ENCODE results near the gene FHIT.

Gene FHIT

DNA sequence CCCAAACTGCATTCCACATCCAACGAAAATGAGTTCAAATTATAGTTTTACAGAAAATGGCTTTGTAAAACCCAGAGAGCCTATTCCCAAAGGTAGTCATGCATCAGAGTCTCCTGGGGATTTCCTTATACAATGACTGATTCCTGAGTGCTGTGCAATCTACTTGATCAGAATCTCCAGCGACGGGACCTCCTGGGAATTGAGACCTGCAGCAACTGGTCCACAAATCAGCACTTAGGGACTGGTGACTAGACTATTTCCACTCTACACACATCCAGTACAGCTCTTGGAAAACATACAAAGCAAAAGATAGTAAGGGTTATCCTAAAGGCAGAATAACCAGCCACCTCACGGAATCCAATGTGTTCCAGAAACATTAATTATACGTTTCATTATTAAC lies 1330.4 kb downstream of the FHIT start:
- DNase-seq (ENCODE audit: low read depth in 1 of 2, low spot score in 1 of 2): no peak

DNA sequence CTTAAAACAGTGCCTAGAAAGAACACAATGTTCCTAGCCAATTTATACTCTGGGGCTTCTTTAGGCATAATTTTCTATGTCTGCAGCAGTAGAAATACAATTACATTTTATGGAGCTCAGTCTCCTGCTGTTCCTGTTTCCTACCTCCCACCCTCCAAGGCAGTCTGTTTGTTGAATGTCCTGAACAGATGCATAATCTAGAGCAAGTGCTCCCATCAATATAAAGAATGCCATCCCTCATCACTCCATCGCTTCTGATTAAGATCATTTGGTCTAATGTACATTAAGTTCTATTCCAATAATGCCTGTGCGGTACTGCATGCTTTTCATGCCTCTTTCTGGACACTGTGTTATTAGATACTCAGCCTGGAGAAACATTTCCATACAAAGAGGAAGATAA lies 1331.7 kb downstream of the FHIT start:
- no peak for DNase-seq (ENCODE audit: low read depth in 1 of 2, low spot score in 1 of 2)

DNA sequence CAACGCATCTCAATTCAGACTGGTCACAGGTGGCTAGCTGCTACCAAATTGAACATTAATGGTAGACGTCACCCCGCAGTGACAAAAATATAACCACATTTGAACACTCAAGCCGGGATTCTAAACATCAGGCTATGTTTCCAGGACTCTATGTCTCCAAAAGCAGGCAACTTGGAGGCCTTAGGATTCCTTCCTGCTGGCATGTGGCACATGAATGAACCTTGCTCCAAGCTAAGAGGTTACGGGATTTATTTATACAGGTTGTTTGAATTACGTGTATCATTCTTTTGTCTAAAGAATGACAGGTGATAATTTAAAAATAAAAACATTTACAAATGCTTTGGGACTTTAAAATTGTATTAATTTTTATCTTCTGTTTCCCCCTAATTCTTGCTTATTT lies 1337.0 kb downstream of the FHIT start:
- DNase-seq (ENCODE audit: low read depth in 1 of 2, low spot score in 1 of 2): no peak

DNA sequence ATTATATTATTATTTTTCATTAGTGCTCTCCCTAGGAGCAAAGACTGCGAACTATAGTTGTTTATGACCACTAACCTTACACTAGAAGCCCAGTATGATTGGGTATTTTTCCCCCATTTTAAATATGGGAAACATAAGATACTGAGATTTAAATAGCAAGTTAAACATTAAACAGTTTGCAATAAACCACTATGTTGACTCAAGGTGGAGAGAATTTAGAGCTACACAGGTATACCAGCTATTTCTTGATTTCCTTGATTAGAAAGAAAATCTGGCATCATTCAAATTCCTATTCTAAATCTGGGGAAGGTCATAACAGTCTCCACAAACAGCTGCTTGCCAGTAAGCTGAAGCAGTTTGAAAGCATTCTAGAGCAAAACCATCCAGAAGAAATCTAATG lies 1337.6 kb downstream of the FHIT start:
- DNase-seq (ENCODE audit: low read depth in 1 of 2, low spot score in 1 of 2): no peak

- DNase-seq (ENCODE audit: low read depth in 1 of 2, low spot score in 1 of 2): no peak
These were observed 1342.6 kb downstream of the FHIT start for GRCh38 chr3:59908701-59909100.

GRCh38 chr3:59908280-59908679 lies 1343.0 kb downstream of the FHIT start:
- no peak for DNase-seq (ENCODE audit: low read depth in 1 of 2, low spot score in 1 of 2)

- no peak for DNase-seq (ENCODE audit: low read depth in 1 of 2, low spot score in 1 of 2)
These were observed 1347.0 kb downstream of the FHIT start for GRCh38 chr3:59904296-59904695.

- no peak for DNase-seq (ENCODE audit: low read depth in 1 of 2, low spot score in 1 of 2)
These were observed 1352.2 kb downstream of the FHIT start for GRCh38 chr3:59899061-59899460.

GRCh38 chr3:59895972-59896371 lies 1355.3 kb downstream of the FHIT start:
- no peak for DNase-seq (ENCODE audit: low read depth in 1 of 2, low spot score in 1 of 2)

DNA sequence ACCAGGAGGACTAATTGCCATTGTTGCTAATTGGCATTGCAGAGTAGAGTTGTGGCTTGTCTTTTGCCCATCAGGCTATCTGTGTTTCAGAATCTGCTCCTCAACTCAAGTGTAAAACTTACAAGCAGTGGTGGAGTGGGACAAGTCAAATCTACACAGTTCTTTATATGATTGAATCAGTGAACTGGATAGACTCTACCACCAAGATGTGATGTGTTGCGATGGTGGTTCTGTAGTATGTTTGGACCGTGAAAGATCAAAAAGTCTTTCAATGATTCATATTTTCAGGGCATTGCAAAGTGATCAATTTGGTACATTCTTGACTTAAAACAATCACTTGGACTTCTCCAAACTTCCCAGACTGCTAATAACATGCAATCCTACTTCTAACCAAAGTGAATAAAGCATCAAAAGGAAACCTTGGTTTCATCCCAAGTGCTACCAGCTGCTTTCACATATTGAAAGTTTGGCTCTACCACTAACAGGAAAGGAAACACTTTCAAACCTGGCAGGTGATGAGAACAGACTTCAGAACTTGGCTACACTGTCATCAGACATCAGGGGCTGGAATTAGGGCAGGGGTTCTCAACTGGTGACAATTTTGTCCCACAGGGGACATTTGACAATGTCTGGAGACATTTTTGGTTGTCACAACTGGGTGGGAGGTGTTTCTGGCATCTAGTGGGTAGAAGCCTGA lies 1356.7 kb downstream of the FHIT start:
- DNase-seq (ENCODE audit: low read depth in 1 of 2, low spot score in 1 of 2): no peak

GRCh38 chr3:59890639-59891038 lies 1360.6 kb downstream of the FHIT start:
- DNase-seq (ENCODE audit: low read depth in 1 of 2, low spot score in 1 of 2): no peak

DNA sequence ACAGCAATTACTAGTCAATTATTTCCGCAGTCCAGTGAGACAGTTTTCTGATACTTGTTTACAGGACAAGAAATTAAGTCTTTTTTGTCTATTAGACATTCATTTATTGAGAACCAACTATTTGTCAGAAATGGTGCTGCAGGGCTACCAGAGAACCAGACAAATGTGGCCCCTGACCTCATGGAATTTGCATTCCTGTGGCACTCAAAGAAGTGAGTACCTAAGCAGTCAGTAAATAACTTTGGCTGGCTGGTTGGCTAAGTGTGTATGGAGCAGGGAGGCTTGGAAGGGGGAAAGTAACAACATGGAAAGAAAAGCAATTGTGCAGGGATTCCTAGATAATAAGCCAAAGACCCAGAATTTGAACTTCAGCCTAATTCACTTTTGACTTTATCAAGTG lies 1364.5 kb downstream of the FHIT start:
- DNase-seq (ENCODE audit: low read depth in 1 of 2, low spot score in 1 of 2): no peak

DNA sequence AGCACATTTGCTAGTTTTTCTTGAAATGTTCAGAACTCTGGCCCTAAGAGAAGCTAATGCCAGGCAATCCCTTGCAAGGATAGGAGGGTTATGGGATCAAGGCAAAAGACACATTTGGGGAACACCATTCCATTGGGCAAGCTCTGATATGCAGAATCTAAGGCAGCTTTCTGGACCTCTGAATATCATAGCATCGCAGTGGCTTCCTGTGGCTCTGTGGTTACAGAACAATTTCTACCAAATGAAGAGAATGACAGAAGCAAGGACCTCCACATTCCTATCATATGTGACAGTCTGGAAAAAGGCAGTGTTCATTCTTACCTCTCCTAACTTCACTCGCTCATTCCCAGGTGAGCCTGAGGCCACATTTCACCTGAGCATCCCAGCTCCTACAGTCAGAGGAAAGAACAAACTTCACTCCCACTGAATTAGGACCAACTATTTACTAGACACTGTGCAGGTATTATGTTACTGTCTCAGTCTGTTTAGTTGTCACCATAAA lies 1365.3 kb downstream of the FHIT start:
- DNase-seq (ENCODE audit: low read depth in 1 of 2, low spot score in 1 of 2): no peak

DNA sequence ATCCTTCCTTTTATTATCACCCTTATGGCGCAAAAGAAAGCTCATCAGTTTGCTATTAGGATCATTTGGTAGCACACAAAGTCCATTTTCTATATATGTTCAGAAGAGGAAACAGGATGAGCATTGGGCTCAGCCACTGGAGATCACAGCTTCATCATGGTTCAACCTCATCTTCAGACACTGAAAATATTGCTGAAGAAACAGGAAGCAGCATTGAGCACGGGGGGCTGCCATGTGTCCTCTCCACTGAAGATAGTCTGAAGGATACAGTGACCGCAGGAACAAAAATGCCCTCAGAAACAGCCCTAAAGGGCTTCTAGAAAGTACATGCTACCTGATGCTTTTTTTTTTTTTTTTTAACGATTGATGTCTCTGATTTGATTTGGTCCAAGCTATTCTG lies 1366.2 kb downstream of the FHIT start:
- no peak for DNase-seq (ENCODE audit: low read depth in 1 of 2, low spot score in 1 of 2)

- no peak for DNase-seq (ENCODE audit: low read depth in 1 of 2, low spot score in 1 of 2)
These were observed 1366.8 kb downstream of the FHIT start for GRCh38 chr3:59884409-59884808.

DNA sequence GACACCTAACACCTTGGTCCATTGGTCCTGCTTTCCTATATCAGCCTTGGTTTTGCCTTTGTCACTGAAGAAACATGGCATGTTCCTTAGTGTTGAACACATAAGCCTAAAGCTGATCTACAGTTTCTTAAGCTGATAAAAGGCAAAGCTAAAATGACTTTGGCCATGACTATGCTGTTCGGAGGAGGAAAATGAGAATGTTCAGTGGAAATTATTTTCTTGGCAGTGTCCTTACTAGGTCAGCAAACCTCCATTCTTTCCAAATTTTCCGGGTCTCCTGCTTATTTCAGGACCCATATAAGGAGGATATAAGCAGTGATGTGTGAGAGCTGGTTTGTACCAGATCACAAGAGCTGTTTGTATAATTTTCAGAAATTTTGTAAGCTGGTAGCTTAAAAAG lies 1368.5 kb downstream of the FHIT start:
- no peak for DNase-seq (ENCODE audit: low read depth in 1 of 2, low spot score in 1 of 2)

DNA sequence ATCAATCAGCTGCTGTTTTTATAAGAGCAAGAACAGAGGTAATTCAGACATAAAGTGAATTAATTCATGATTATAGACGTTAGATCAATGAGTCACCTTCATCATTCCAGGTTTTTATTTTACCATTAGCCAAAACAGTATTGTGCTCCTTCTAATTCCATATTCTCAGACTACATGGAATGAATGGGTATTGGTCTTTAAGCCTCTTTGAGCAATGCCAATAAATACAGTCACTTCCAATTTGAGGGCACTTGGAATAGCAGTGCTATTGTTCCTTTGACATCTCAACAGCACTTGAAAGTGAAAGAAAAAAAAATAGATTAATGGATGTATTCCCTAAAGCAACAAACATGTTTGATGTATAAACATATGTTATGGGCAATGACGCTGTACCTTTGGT lies 1370.5 kb downstream of the FHIT start:
- no peak for DNase-seq (ENCODE audit: low read depth in 1 of 2, low spot score in 1 of 2)

GRCh38 chr3:59879031-59879581 lies 1372.1 kb downstream of the FHIT start:
- DNase-seq (ENCODE audit: low read depth in 1 of 2, low spot score in 1 of 2): no peak

DNA sequence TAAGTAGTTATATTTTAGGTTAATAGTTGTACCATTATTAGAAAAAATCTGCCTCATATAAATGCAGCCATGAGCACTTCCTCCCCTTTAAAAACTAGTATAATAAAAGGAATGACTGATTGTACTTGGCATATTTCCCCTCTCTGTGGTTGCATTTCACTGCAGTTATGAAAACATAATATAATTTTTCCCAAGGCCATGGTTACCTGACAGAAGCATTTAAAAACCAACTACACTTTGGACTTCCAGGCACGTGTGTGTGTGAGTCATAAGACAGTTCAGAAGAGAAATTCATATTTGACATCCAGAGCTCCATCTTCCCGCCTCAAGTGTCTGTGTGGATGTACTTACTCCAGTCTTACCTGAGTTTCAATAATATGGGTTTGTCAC lies 1373.2 kb downstream of the FHIT start:
- no peak for DNase-seq (ENCODE audit: low read depth in 1 of 2, low spot score in 1 of 2)

DNA sequence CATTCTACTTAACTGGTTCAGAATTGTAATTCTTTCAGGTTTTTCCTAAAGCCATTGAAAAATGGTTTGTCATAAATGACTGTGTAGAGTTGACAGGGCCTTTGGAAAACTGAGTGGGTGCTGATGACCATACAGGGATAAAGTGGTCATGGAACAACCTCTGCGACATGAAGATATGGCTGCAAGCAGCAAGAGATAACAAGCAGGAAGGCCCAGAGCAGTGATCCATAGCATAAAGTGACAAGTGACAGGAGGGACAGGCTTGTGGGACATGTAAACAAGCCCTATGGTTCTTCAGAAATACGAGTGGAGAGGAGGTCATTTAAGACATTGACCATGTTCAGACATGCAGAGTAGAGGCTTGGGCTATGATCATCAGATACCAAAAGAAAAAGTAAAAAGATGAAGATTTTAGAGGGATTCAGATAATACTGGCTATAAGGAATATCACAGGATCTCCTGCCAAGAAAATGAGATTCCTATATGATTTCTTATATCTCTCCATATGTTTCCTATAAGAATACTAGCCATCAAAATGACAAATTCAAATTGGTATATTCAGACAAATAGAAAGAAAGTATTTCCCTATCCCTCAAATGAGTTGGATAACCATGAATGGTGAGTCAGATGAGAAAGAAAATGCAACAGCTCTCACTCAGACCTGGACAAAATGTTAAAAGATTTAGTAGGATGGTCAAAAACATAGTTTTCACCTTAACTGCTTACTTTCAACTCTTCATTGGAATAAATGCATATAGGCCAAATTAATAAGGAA lies 1373.8 kb downstream of the FHIT start:
- no peak for DNase-seq (ENCODE audit: low read depth in 1 of 2, low spot score in 1 of 2)

GRCh38 chr3:59876533-59877062 lies 1374.7 kb downstream of the FHIT start:
- DNase-seq (ENCODE audit: low read depth in 1 of 2, low spot score in 1 of 2): no peak

DNA sequence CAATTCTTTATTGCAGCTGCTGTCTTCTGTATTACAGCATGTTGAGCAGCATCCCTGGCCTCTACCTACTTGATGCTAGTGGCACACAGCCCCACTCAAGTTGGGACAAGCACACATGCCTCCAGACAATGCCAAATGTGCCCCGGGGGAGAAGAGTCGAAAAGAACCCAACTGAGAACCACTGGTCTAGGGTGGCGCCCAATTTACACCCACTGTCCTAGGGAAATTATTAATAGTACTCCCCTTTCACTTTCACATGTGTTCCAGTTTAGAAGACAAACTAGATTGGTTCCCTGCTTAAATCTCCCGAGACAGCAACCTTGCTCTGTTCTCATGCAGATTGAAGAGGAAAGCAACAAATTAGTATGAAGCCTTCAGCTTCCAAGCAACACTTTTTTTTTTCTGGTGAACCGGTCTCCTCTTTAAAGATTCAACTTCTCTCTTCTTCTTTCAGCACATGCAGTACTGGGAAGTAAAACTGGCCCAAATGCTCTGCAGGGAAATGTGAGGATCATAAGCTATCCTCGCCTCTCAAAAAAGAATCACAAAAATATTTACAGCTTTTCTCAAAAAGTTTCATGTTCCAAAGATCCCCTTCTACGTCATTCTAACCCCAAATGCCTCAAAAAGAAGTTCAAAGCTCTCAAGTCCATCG lies 1377.5 kb downstream of the FHIT start:
- DNase-seq (ENCODE audit: low read depth in 1 of 2, low spot score in 1 of 2): no peak

Data from activated T-helper 1 cell treated with anti-CD3 and anti-CD28 coated beads, Interleukin-2, amount 50 U/mL, for 16 hours (primary cell).